Measurements from ENCODE around the gene PRR22.

- no peak for TF ChIP-seq POLR2A (IDR thresholded peaks at IDR 0.05)
- TF ChIP-seq CTCF (IDR thresholded peaks at IDR 0.05), result no peak
- TF ChIP-seq POLR2AphosphoS5 (IDR thresholded peaks at IDR 0.05), result no peak
Observed at GRCh38 chr19:5742051-5742450, 42.5 kb downstream of the PRR22 start.
